ENCODE results near the gene TRAF3. TPM values are rescaled to one million over a fixed set of nuclear protein-coding genes. Genes with fewer than 3 reads are reported as not detected.

TRAF3 gene
- total RNA-seq, 1 experiment from 2014 or later, result 37.6 TPM

GRCh38 chr14:102951799-102952198 is 174.6 kb downstream of the TRAF3 start:
- TF ChIP-seq CTCF (IDR thresholded peaks at IDR 0.05) (no peak), REST (IDR thresholded peaks at IDR 0.05; ENCODE audit: insufficient read depth in 1 of 2, low read depth in 2 of 2, low read length in 1 of 2) (no peak), SIN3A (IDR thresholded peaks at IDR 0.05; ENCODE audit: borderline replicate concordance, insufficient read depth, low read depth, low read length) (no peak), POLR2AphosphoS5 (IDR thresholded peaks at IDR 0.05; ENCODE audit: low read depth, low read length) (no peak), TCF7L2 (IDR thresholded peaks at IDR 0.05; ENCODE audit: low read depth, low read length) (no peak)
- H3K4me1 ChIP-seq (ENCODE audit: control insufficient read depth, insufficient read depth, low read length), result no peaks in the 10 kb centered on the region
- ChIA-PET CTCF (no interaction called here), POLR2A (no interaction called here)
- no TSS peak for BruUV-seq (replicated peaks)
- no peaks in the 10 kb centered on the region; the same call in 1 of the 2 replicates for H3K36me3 ChIP-seq (ENCODE audit: control insufficient read depth, insufficient read depth, low read length)
- in situ Hi-C loops (cut with HindIII; ENCODE audit: low pct_unique_long_range_greater_than_20kb, low sequenced_read_pairs), result no loop called here
- ATAC-seq (no peak), DNase-seq (ENCODE audit: low read depth, low spot score) (no peak)
- intact Hi-C loops (cut with micrococcal nuclease; ENCODE audit: unreplicated experiment), result no loop called here
- H3K9me3 ChIP-seq (ENCODE audit: control insufficient read depth, insufficient read depth, low read depth, low read length), result no peaks in the 10 kb centered on the region
- H3K4me3 ChIP-seq (ENCODE audit: low read depth in 2 of 2, low read length in 2 of 2), result no peak overlapping the region
- no peak overlapping the region for H3K27ac ChIP-seq (ENCODE audit: low read length)
- H3K27me3 ChIP-seq (ENCODE audit: control insufficient read depth, insufficient read depth, low read length), result no peaks in the 10 kb centered on the region

- no peak for TF ChIP-seq CTCF (IDR thresholded peaks at IDR 0.05)
- no peak for TF ChIP-seq REST (IDR thresholded peaks at IDR 0.05; ENCODE audit: insufficient read depth in 1 of 2, low read depth in 2 of 2, low read length in 1 of 2)
- no peak for TF ChIP-seq SIN3A (IDR thresholded peaks at IDR 0.05; ENCODE audit: borderline replicate concordance, insufficient read depth, low read depth, low read length)
- no peak for TF ChIP-seq TCF7L2 (IDR thresholded peaks at IDR 0.05; ENCODE audit: low read depth, low read length)
- CTCF ChIA-PET, result no interaction called here
- H3K4me3 ChIP-seq (ENCODE audit: low read depth in 2 of 2, low read length in 2 of 2), result no peak overlapping the region
- no peaks in the 10 kb centered on the region; the same call in 1 of the 2 replicates for H3K36me3 ChIP-seq (ENCODE audit: control insufficient read depth, insufficient read depth, low read length)
- BruUV-seq (replicated peaks), result no TSS peak
- H3K27me3 ChIP-seq (ENCODE audit: control insufficient read depth, insufficient read depth, low read length), result no peaks in the 10 kb centered on the region
- no peak overlapping the region for H3K27ac ChIP-seq (ENCODE audit: low read length)
- POLR2A ChIA-PET, result no interaction called here
- H3K9me3 ChIP-seq (ENCODE audit: control insufficient read depth, insufficient read depth, low read depth, low read length), result no peaks in the 10 kb centered on the region
- no peak for ATAC-seq
- no peaks in the 10 kb centered on the region for H3K4me1 ChIP-seq (ENCODE audit: control insufficient read depth, insufficient read depth, low read length)
- DNase-seq (ENCODE audit: low read depth, low spot score), result no peak
- intact Hi-C loops (cut with micrococcal nuclease; ENCODE audit: unreplicated experiment), result no loop called here
- in situ Hi-C loops (cut with HindIII; ENCODE audit: low pct_unique_long_range_greater_than_20kb, low sequenced_read_pairs), result no loop called here
These were observed 175.0 kb downstream of the TRAF3 start for GRCh38 chr14:102952276-102952675.

Data from Panc1 (cell line).